ENCODE results near the gene CMTM6. TPM values are rescaled to one million over a fixed set of nuclear protein-coding genes. Genes with fewer than 3 reads are reported as not detected.
"Not testable (repeated sequence)": the region's sequence is repeated elsewhere in the genome, so short reads cannot be mapped to it uniquely, and the experiment has no call there.

Gene CMTM6
- total RNA-seq, 6 donors from 2014 or later: 16.8 to 86.0 (median 61.3) TPM

DNA sequence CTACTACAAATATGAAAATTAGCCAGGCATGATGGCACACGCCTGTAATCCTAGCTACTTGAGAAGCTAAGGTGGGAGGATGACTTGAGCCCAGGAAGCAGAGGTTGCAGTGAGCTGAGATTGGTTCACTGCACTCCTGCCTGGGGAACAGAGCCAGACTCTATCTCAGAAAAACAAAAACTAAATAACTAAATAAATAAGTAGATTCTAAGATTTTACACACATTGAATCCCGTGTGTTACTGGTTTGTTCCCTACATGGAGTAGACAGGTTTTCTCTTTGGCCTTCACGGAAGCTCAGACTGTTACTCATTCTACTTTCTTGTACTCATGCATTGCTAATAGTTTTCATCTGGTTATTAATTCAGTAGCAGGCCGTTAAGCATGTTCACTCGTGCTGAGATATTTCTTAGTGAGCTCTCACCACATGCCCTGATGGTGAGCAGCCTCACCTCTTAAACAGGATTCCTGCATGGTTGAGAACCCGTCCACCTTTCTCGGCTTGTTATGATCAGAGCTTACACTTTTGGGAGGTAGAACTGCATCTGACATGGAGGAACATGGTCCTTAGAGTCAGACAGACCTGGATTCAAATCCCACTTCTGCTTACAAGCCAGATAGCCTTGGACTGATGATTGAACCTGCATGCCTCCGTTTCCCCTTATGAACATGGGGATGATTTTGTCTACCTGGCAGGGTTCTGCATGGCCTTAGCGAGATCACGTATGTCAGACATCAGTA is 61.9 kb downstream of the CMTM6 start:
- 89 to 90% methylated on average over 10 of the region's 10 CpGs for WGBS, 2 donors
- no peak for DNase-seq

DNA sequence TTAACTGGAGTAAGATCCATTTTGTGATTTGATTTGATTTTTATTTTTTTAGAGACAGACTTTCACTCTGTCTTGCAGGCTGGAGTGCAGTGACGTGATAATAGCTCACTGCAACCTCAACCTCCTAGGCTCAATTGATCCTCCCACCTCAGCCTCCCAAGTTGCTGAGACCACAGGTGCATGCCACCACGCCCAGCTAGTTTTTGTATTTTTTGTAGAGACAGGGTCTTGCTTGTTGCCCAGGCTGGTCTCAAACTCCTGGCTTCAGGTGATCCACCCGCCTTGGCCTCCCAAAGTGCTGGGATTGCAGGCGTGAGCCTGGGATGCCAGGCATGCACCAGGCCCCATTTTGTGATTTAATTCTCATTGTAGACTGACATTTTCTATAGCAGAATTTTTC is 63.2 kb downstream of the CMTM6 start:
- not testable (repeated sequence) for H3K4me3 ChIP-seq; H3K27ac ChIP-seq; H3K36me3 ChIP-seq; H3K9me3 ChIP-seq; H3K27me3 ChIP-seq; ATAC-seq (ENCODE audit: low FRiP score in 2 of 2); DNase-seq
- H3K4me1 ChIP-seq: peaks cover 0 to 12% (median 4%) of the 10 kb centered on the region in 4 donors
- 91 to 94% methylated on average over 4 of the region's 4 CpGs for WGBS, 2 donors

More for the DNA sequence above, 61.9 kb downstream of the CMTM6 start:
- Histone ChIP-seq H3K36me3 (no peaks in the 10 kb centered on the region), H3K4me1 (peaks cover 0 to 12% (median 4%) of the 10 kb centered on the region in 4 donors), H3K9me3 (no peaks in the 10 kb centered on the region), H3K27ac (no peak overlapping the region), H3K27me3 (no peaks in the 10 kb centered on the region), H3K4me3 (no peak overlapping the region)
- TF ChIP-seq, protein P1, sequence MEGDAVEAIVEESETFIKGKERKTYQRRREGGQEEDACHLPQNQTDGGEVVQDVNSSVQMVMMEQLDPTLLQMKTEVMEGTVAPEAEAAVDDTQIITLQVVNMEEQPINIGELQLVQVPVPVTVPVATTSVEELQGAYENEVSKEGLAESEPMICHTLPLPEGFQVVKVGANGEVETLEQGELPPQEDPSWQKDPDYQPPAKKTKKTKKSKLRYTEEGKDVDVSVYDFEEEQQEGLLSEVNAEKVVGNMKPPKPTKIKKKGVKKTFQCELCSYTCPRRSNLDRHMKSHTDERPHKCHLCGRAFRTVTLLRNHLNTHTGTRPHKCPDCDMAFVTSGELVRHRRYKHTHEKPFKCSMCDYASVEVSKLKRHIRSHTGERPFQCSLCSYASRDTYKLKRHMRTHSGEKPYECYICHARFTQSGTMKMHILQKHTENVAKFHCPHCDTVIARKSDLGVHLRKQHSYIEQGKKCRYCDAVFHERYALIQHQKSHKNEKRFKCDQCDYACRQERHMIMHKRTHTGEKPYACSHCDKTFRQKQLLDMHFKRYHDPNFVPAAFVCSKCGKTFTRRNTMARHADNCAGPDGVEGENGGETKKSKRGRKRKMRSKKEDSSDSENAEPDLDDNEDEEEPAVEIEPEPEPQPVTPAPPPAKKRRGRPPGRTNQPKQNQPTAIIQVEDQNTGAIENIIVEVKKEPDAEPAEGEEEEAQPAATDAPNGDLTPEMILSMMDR (IDR thresholded peaks at IDR 0.05): no peak
- TF ChIP-seq POLR2AphosphoS5 (IDR thresholded peaks at IDR 0.05): no peak
- no peak for TF ChIP-seq POLR2A (IDR thresholded peaks at IDR 0.05)
- TF ChIP-seq EP300 (IDR thresholded peaks at IDR 0.05): no peak
- ATAC-seq (ENCODE audit: low FRiP score in 2 of 2): no peak

DNA sequence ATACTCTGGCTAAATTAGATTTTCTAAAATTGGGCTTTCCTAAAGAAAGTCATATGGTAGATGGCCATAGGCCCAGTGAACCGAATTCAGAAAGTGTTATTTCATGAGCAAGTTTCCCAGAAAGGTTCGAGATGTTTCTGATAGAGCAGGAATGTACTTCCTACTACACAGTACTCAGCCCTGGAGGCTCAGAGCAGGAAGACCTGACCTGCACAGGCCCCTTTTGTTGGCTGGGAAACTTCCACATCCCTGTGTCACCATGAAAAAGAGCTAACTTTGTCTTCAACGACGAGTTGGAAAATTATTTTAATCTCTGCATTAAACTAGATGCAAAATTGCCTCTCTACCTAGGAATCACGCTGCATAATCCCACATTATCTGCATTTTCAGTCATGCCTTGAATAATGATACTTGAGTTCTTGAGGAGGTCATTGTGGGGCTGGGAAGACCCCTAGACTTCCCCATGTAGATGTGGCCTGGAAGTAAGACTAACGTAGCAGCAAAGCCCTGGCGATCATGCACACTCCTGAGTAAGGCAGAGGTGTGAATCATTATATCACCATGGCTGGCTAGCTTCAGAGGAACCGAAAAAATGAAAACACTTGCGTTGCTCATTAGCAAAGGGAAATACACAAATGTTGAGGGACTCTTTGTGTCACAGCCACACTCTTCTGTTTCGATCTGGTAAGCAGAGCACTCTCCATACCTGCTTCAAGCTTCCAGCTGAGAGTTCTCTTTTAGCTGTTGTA is 63.9 kb downstream of the CMTM6 start:
- peaks cover 0 to 12% (median 4%) of the 10 kb centered on the region in 4 donors for H3K4me1 ChIP-seq
- no peak overlapping the region for H3K27ac ChIP-seq
- 65 to 74% methylated on average over 10 of the region's 10 CpGs for WGBS, 2 donors
- H3K4me3 ChIP-seq: no peak overlapping the region
- no peak for ATAC-seq (ENCODE audit: low FRiP score in 2 of 2)
- H3K36me3 ChIP-seq: no peaks in the 10 kb centered on the region
- no peaks in the 10 kb centered on the region for H3K27me3 ChIP-seq
- DNase-seq: no peak
- TF ChIP-seq, protein P1 (IDR thresholded peaks at IDR 0.05): no peak
- no peak for TF ChIP-seq EP300 (IDR thresholded peaks at IDR 0.05)
- TF ChIP-seq POLR2AphosphoS5 (IDR thresholded peaks at IDR 0.05): no peak
- TF ChIP-seq POLR2A (IDR thresholded peaks at IDR 0.05): no peak
- no peaks in the 10 kb centered on the region for H3K9me3 ChIP-seq

DNA sequence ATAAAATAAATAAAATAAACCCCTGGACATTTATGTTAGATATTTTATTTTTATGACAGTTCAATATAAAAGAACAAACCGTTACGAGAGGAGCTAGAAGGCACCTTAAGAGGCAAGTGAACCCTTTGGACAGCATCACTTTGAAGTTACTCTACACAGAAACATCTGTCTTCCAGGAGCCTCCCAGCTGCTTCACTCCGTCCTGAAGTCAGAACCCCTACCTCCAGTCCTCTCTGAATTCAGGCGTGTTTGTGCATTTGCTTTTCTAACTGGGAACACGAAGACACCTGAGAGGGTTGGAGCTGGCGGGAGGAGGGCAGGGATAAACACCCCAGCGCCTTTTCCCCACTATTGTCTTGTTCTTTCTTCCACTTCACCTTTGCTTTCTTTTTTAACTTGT is 64.8 kb downstream of the CMTM6 start:
- H3K27me3 ChIP-seq: no peaks in the 10 kb centered on the region
- TF ChIP-seq POLR2AphosphoS5 (IDR thresholded peaks at IDR 0.05) (no peak), POLR2A (IDR thresholded peaks at IDR 0.05) (no peak), EP300 (IDR thresholded peaks at IDR 0.05) (no peak)
- TF ChIP-seq, protein P1 (IDR thresholded peaks at IDR 0.05): no peak
- H3K9me3 ChIP-seq: no peaks in the 10 kb centered on the region
- no peak for ATAC-seq (ENCODE audit: low FRiP score in 2 of 2)
- DNase-seq: no peak
- no peaks in the 10 kb centered on the region for H3K36me3 ChIP-seq
- H3K27ac ChIP-seq: no peak overlapping the region
- 87 to 96% methylated on average over 7 of the region's 7 CpGs for WGBS, 2 donors
- H3K4me3 ChIP-seq: no peak overlapping the region
- H3K4me1 ChIP-seq: peaks cover 6 to 18% (median 11%) of the 10 kb centered on the region in 4 donors

DNA sequence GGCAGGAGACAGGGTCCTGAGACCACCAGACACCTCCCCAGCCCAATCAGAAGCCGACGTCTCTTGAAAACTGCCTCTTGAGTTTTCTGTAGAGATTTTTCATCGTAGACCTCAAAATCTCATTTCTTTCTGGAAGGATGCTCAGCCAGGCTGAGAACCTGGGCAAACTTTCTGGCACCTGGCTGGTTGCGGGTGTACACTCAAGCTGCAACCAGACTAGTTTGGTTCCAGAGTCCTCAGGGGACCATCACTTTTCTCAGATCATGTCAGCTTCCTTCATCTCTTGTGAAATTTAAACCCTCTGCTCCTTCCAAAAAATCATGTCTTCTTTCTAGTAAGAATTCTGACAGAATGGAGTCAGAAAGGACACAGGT is 65.8 kb downstream of the CMTM6 start:
- H3K36me3 ChIP-seq: no peaks in the 10 kb centered on the region
- no peak overlapping the region for H3K4me3 ChIP-seq
- no peaks in the 10 kb centered on the region for H3K27me3 ChIP-seq
- no peak for ATAC-seq (ENCODE audit: low FRiP score in 2 of 2)
- H3K27ac ChIP-seq: no peak overlapping the region
- TF ChIP-seq POLR2AphosphoS5 (IDR thresholded peaks at IDR 0.05) (no peak), POLR2A (IDR thresholded peaks at IDR 0.05) (no peak), EP300 (IDR thresholded peaks at IDR 0.05) (no peak)
- TF ChIP-seq, protein P1 (IDR thresholded peaks at IDR 0.05): no peak
- DNase-seq: no peak
- H3K9me3 ChIP-seq: no peaks in the 10 kb centered on the region
- H3K4me1 ChIP-seq: peaks cover 9 to 18% (median 14%) of the 10 kb centered on the region in 4 donors
- WGBS, 2 donors: 91 to 97% methylated on average over 4 of the region's 4 CpGs

Measured in upper lobe of left lung (tissue), 6 donors.